H54 (cell line): ENCODE measurements around the gene CLDN9.

Experiments
- DNase-seq: peaks from one replicate; pipeline ENCODE4 v3.0.0; 2011; ENCODE audit warnings: low spot score, mixed read lengths; ENCODE audit not compliant: insufficient read length
- FAIRE-seq: peaks from 3 replicates; lab custom pipeline; 2011; peaks lifted over from hg19 to GRCh38; lab: Jason Lieb, UNC
- POLR2A ChIP-seq: IDR thresholded peaks from 2 replicates; pipeline ENCODE4 v1.6.1; 2011; ENCODE audit warnings: low read depth, mild to moderate bottlenecking, low read length

CLDN9 gene

GRCh38 chr16:3060339-3061127 is 47.8 kb downstream of the CLDN9 start:
- TF ChIP-seq POLR2A, result no peak
- no peak for FAIRE-seq
- DNase-seq, result no peak

DNA sequence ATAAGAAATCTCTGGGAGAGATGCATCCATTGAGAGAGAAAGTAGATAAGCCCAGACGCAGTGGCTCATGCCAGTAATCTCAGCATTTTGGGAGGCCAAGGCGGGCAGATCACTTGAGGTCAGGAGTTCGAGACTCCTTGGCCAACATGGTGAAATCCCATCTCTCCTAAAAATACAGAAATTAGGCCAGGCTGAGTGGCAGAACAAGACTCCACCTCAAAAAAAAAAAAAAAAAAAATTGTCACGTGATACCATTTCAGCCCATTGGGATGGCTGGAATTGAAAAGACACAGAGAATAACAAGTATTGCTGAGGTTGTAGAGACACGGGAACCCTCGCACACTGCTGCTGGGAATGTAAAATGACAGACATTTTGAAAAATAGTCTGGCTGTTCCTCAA is 49.8 kb downstream of the CLDN9 start:
- DNase-seq (no peak), FAIRE-seq (no peak)
- TF ChIP-seq POLR2A, result no peak

GRCh38 chr16:3063625-3064386 is 51.1 kb downstream of the CLDN9 start:
- no peak for FAIRE-seq
- no peak for DNase-seq

More at GRCh38 chr16:3063625-3064386, 51.1 kb downstream of the CLDN9 start:
- no peak for TF ChIP-seq POLR2A
